GM21381 (cell line): Measurements from ENCODE around the gene JAGN1.
"Not testable (repeated sequence)": the region's sequence is repeated elsewhere in the genome, so short reads cannot be mapped to it uniquely, and the experiment has no call there.

ENCODE experiments used
- ATAC-seq: cut with Tn5 transposase; IDR thresholded peaks from one replicate; pipeline ENCODE4 v1.9.1; 2021; ENCODE audit warnings: mild to moderate bottlenecking, moderate library complexity; ENCODE audit not compliant: unreplicated experiment

The JAGN1 gene

DNA sequence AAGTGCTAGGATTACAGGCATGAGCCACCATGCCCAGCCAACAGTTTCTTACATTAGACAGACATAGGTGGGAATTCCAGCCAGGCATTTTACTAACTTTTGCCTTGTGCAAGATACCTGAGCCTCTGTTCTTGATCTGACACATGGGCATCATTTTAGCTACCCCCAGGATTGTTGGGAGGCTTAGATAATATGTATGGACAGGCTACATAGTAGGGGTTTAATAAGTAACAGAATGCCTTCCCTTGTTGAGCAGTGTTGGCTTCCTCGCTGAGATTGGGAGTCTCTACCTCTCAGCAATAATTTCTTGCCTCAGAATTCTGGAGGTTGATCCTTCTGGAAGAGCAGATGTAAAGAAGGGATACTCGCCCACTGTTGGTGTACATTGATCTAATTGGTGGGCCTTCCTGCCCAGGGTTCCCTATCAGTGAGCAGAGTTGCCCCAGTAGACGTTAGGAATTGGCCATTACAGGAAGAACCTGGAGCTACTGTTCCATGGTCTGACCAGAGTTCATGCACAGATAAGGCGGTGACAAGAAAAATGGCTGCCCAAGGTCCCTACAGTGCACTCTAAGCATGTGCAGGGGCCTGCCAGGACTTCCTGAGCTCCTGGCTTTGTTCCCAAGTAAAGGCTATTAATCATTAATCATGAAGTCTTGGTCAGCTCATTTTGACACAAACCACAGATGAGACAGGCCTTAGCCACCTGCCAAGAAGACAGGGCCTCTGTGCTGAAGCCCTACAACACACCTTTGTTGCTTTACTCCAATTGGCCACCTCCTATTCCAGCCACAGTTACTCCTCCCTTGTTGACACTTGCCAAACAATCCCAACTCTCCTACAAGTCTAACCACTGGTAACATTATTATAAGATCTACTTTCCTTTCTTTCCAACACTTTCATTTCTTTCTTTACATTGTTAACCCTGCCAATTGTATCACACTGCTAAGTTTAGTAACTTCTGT, 7.3 kb downstream of the JAGN1 start:
- peak; percentile 60 for ATAC-seq

DNA sequence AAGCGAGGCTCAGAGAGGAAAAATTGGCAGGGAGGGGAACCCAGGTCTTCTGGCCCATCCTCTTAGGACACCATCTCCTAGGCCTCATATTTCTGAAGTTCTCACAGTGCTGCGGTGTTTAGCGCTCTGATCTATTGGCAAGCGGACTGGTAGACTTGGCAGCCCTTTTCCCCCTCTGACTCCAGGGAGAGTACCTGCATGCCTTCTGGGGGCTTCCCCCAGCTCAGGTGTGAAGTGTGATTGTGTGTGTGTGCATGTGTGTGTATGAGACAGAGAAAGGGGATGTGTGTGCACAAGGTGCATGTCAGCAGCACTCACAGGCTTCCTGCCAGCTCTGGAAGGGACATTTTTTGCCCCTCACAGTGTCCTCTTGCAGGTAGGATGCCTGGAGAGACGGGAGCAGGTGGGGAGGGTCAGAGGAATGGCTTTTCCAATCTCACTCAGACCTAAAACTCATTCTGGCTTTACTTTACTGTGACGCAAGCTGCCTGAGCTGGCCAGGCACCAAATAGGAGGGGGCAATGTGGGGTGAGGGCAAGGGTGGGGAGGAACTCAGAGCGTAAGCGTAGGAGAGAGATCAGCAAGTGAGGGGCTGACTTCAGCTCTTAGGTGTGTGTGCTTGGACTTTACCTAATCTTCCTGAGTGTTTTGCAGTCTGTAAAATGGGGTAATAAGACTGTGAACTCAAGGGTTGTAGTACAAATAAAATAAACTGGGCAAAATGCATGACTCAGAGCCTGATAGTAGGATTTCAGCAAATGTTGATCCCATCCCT, 8.2 kb downstream of the JAGN1 start:
- ATAC-seq = no peak

GRCh38 chr3:9899289-9899791, 8.9 kb downstream of the JAGN1 start:
- no peak for ATAC-seq

- ATAC-seq = not testable (repeated sequence)
Measured at GRCh38 chr3:9900965-9901415, 10.6 kb downstream of the JAGN1 start.

DNA sequence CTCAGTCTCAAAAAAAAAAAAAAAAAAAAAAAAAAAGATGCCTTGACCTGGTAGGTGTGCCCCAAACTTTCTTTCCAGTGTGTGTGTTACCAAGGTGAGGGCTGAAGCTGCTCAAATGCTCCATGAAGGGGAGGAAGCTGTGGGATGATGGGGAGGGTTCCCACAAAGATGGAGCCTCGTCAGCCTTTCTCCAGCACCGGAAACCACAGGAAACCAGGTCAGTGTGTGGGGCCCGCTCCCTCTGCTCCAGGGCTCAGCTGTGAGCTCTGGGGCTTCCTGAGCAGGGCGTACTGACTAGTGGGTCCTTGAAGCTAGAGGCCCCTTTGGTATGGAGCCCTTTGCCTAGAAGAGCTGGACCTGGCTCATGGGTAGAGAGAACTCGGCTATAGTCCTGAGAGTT, 11.6 kb downstream of the JAGN1 start:
- ATAC-seq = no peak

- no peak for ATAC-seq
Measured at GRCh38 chr3:9902372-9903237, 12.2 kb downstream of the JAGN1 start, which contains the start of gene IL17RE. Gene IL17RE, plus strand, starts transcription at chr3:9902848. Its CDS starts 85 bp downstream, at chr3:9902933.

GRCh38 chr3:9903238-9903624, 12.8 kb downstream of the JAGN1 start:
- ATAC-seq = no peak

DNA sequence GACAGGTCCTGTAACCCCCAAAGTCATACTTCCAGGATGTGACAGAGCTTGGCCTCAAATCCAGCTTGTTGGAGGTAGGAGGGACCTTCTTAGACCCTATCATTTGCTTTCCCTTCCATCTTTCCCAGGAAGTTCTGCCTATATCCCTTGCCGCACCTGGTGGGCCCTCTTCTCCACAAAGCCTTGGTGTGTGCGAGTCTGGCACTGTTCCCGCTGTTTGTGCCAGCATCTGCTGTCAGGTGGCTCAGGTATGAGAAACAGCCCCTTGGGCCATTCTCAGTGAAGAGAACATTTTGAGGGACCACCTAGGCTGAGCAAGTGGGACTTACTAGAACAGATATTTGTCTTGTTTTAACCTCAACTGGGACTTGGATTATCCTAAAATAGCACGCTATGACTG, 13.5 kb downstream of the JAGN1 start:
- ATAC-seq = no peak

DNA sequence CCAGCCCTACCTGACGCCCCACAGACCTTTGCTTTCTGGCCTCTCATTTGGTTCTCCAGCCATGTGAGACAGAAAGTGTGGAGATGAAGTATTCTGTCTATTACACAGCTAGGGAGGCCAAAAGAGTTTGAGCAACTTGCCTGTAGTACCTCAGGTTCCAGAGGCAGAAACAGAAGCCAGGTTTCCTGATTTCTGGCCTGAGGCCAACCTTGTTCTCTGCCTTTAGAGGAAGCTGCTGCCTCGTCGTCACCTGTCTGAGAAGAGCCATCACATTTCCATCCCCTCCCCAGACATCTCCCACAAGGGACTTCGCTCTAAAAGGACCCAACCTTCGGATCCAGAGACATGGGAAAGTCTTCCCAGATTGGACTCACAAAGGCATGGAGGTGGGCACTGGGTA, 16.1 kb downstream of the JAGN1 start:
- no peak for ATAC-seq

DNA sequence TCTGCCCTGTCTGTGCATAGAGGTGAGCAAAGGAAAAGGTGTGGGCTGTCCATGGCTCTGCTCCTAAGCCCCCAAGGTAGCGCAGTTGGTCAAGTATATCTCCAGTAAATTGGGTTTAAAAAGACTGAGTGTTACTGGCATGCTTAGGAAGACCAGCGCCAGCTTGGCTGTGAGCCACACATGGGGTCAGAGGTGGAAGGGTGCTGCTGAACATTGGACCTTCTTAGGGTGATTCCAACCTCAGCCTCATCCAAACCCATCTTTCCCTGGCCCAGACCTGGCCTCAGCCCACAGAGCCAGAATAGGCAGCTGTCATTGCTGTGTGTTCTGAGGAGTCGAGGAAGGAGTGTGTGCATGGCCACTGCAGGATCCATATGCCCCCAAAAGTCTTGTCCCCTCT, 17.9 kb downstream of the JAGN1 start:
- ATAC-seq = no peak

- ATAC-seq = no peak
Measured at GRCh38 chr3:9909221-9910013, 19.0 kb downstream of the JAGN1 start.

- ATAC-seq = no peak
Measured at GRCh38 chr3:9911863-9912262, 21.5 kb downstream of the JAGN1 start.

- no peak for ATAC-seq
Measured at GRCh38 chr3:9912294-9912935, 22.0 kb downstream of the JAGN1 start.

GRCh38 chr3:9913601-9914000, 23.2 kb downstream of the JAGN1 start:
- ATAC-seq = no peak

GRCh38 chr3:9914011-9914410, 23.6 kb downstream of the JAGN1 start:
- ATAC-seq = no peak

DNA sequence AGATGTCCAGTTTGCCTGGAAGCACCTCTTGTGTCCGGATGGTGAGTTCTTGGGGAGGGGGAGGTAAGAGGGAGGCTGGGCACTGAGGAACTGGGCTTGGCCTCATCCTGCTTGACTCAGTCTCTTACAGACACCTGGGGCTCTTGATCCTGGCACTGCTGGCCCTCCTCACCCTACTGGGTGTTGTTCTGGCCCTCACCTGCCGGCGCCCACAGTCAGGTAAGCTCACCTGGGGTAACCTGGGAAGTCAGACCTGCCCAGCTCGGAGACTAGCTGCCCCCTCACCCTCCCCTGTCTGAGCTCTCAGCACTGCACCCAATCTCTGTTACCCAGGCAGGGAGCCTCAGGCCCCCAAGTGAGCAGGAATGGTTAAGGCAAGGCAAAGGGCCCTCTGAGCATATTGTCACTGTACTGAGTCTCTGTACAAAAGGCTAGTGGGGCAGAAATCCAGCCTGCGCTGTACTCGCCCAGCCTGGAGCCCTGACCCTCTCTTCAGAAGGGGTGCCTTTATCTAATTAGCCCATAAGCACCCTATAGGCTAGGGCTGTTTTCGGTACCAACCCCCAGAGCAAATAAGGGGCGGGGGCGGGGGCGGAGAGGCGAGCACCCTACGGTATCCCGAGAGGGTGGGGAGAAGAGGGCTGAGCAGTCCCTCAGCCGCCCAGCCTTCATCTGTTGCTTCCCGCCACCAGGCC, 24.3 kb downstream of the JAGN1 start:
- ATAC-seq = no peak

DNA sequence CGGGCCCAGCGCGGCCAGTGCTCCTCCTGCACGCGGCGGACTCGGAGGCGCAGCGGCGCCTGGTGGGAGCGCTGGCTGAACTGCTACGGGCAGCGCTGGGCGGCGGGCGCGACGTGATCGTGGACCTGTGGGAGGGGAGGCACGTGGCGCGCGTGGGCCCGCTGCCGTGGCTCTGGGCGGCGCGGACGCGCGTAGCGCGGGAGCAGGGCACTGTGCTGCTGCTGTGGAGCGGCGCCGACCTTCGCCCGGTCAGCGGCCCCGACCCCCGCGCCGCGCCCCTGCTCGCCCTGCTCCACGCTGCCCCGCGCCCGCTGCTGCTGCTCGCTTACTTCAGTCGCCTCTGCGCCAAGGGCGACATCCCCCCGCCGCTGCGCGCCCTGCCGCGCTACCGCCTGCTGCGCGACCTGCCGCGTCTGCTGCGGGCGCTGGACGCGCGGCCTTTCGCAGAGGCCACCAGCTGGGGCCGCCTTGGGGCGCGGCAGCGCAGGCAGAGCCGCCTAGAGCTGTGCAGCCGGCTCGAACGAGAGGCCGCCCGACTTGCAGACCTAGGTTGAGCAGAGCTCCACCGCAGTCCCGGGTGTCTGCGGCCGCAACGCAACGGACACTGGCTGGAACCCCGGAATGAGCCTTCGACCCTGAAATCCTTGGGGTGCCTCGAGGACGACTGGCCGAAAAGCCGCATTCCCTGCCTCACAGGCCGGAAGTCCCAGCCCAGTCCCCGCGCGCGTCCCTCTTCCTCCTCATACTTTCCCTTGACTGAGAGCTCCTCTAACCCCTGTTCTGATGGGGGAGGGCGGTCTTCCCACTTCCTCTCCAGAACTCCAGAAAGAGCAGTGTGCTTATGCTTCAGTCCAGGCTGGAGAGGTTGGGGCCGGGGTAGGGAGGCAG, 25.1 kb downstream of the JAGN1 start:
- ATAC-seq = no peak

- no peak for ATAC-seq
Measured at GRCh38 chr3:9916346-9916733, 25.9 kb downstream of the JAGN1 start.
